ENCODE data around the gene TEAD4. TPM values are rescaled to one million over a fixed set of nuclear protein-coding genes. Genes with fewer than 3 reads are reported as not detected.

Gene TEAD4
- total RNA-seq, 1 donor from 2014 or later = 48.8 TPM

- DNase-seq (ENCODE audit: low read depth) = no peak
- no peak for TF ChIP-seq CTCF (conservative IDR thresholded peaks at IDR 0.05; ENCODE audit: low read depth, low read length)
- no peak overlapping the region for H3K4me3 ChIP-seq (ENCODE audit: low read depth, low read length)
These were observed 122.7 kb downstream of the TEAD4 start for GRCh38 chr12:3081886-3082285.

- no peak for TF ChIP-seq CTCF (conservative IDR thresholded peaks at IDR 0.05; ENCODE audit: low read depth, low read length)
- no peak for DNase-seq (ENCODE audit: low read depth)
- H3K4me3 ChIP-seq (ENCODE audit: low read depth, low read length) = no peak overlapping the region
These were observed 124.2 kb downstream of the TEAD4 start for GRCh38 chr12:3083241-3083920.

GRCh38 chr12:3083921-3084347, 124.7 kb downstream of the TEAD4 start:
- DNase-seq (ENCODE audit: low read depth) = no peak
- H3K4me3 ChIP-seq (ENCODE audit: low read depth, low read length) = no peak overlapping the region
- no peak for TF ChIP-seq CTCF (conservative IDR thresholded peaks at IDR 0.05; ENCODE audit: low read depth, low read length)

DNA sequence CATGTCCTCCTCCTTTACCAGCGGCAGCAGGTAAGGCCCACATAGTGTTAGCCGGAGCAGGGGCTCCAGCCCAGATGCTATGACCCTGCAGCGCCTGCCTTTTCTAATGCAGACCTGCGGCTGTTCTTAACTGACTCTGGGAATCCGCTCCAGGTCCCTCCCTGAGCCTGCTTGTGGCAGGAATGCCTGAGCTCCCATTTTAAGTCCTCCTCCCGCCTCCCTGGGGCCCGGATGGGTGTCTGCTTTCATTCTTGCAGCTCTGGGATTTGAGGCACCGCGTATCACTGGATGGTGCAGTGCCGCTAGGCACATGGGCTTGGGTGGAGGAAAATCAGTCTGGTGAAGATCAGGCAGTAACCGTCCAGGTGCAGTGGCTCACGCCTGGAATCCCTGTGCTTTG, 125.5 kb downstream of the TEAD4 start:
- no peak for TF ChIP-seq CTCF (conservative IDR thresholded peaks at IDR 0.05; ENCODE audit: low read depth, low read length)
- no peak for DNase-seq (ENCODE audit: low read depth)

GRCh38 chr12:3085341-3086139, 126.3 kb downstream of the TEAD4 start:
- TF ChIP-seq CTCF (conservative IDR thresholded peaks at IDR 0.05; ENCODE audit: low read depth, low read length) = no peak
- peak overlapping the region; percentile 31 for H3K4me3 ChIP-seq (ENCODE audit: low read depth, low read length)
- no peak for DNase-seq (ENCODE audit: low read depth)

More for the DNA sequence above, 125.5 kb downstream of the TEAD4 start:
- H3K4me3 ChIP-seq (ENCODE audit: low read depth, low read length) = no peak overlapping the region

DNA sequence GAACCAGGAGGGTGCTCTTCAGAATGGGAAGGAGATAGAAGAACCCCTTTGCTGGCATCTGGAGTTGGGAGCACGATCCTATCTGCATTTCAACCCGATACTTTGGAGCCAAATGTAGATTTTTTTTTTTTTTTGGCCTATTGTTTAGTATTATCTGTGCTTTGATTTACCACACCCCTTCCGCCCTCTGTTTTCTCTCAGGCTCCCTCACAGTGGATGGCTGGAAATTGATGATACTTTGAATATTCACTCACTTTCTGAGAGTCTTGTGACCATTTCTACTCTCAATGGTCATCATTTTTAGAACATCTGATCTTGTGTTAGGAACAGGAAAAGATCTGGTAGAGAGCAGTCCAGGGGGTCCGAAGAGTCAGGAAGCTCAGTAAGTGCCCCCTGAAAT, 127.0 kb downstream of the TEAD4 start:
- no peak for TF ChIP-seq CTCF (conservative IDR thresholded peaks at IDR 0.05; ENCODE audit: low read depth, low read length)
- no peak for DNase-seq (ENCODE audit: low read depth)
- H3K4me3 ChIP-seq (ENCODE audit: low read depth, low read length) = peak overlapping the region; percentile 31

Measured in epithelial cell of proximal tubule (primary cell).